HCT116 (cell line): ENCODE data around the gene SRPK2.
"Not testable (repeated sequence)": the region's sequence is repeated elsewhere in the genome, so short reads cannot be mapped to it uniquely, and the experiment has no call there.

Experiments
- MAX ChIP-seq: IDR thresholded peaks from 2 replicates; pipeline ENCODE4 v1.6.1; 2012
- POLR2A ChIP-seq: IDR thresholded peaks from 2 replicates; pipeline ENCODE4 v1.7.0; 2011; ENCODE audit warnings: borderline replicate concordance; ENCODE audit not compliant: insufficient read depth, insufficient read length; ENCODE audit errors: extremely low read depth
- POLR2AphosphoS5 ChIP-seq: IDR thresholded peaks from 2 replicates; pipeline ENCODE4 v1.6.1; 2011; ENCODE audit warnings: mild to moderate bottlenecking, low read depth, low read length, moderate library complexity
- RAD21 ChIP-seq: IDR thresholded peaks from 2 replicates; pipeline ENCODE4 v1.6.1; 2012; ENCODE audit warnings: low read depth, mild to moderate bottlenecking
- SP1 ChIP-seq: IDR thresholded peaks from 2 replicates; pipeline ENCODE4 v1.6.1; 2012; ENCODE audit warnings: low read depth
- TCF7L2 ChIP-seq: IDR thresholded peaks from 2 replicates; pipeline ENCODE4 v1.7.0; 2011; ENCODE audit warnings: borderline replicate concordance, inconsistent platforms; ENCODE audit not compliant: insufficient read depth, insufficient read length; ENCODE audit errors: extremely low read depth
- YY1 ChIP-seq: IDR thresholded peaks from 2 replicates; pipeline ENCODE4 v1.6.1; 2011; ENCODE audit warnings: low read length, low read depth, moderate library complexity, mild to moderate bottlenecking; ENCODE audit not compliant: insufficient replicate concordance; ENCODE audit errors: extremely low read depth
- TF ChIP-seq, protein P1 (sequence below), 3 experiments: fragments of 200-600 bp in 1 of 3; sonication (generic) in 1 of 3; IDR thresholded peaks in 2 of 3; conservative IDR thresholded peaks in 1 of 3; 2 replicates each; pipeline ENCODE4 v1.5.1; 2012 to 2017; ENCODE audit warnings: low read depth in 2 of 3, low read length in 2 of 3, antibody characterized with exemption in 1 of 3, borderline replicate concordance in 1 of 3, control low read depth in 1 of 3, mild to moderate bottlenecking in 1 of 3, mixed read lengths in 1 of 3, mixed run types in 1 of 3, moderate library complexity in 1 of 3; ENCODE audit not compliant: insufficient read depth in 1 of 3
- TF ChIP-seq, protein P2 (sequence below): IDR thresholded peaks from 2 replicates; pipeline ENCODE4 v1.6.1; 2012; ENCODE audit warnings: low read depth

DNA sequence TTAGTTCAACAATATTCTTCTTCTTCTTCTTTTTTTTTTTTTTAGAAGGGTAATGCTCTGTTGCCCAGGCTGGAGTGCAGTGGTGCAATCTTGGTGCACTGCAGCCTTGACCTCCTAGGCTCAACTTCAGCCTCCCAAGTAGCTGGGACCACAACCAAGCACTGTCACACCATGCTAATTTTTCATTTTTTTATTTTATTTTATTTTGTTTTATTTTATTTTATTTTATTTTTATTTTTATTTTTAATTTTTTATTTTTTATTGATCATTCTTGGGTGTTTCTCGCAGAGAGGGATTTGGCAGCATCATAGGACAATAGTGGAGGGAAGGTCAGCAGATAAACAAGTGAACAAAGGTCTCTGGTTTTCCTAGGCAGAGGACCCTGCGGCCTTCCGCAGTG, 21.1 kb upstream of the SRPK2 start:
- TF ChIP-seq, protein P1, sequence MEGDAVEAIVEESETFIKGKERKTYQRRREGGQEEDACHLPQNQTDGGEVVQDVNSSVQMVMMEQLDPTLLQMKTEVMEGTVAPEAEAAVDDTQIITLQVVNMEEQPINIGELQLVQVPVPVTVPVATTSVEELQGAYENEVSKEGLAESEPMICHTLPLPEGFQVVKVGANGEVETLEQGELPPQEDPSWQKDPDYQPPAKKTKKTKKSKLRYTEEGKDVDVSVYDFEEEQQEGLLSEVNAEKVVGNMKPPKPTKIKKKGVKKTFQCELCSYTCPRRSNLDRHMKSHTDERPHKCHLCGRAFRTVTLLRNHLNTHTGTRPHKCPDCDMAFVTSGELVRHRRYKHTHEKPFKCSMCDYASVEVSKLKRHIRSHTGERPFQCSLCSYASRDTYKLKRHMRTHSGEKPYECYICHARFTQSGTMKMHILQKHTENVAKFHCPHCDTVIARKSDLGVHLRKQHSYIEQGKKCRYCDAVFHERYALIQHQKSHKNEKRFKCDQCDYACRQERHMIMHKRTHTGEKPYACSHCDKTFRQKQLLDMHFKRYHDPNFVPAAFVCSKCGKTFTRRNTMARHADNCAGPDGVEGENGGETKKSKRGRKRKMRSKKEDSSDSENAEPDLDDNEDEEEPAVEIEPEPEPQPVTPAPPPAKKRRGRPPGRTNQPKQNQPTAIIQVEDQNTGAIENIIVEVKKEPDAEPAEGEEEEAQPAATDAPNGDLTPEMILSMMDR (IDR thresholded peaks at IDR 0.05 in 2 of 3, conservative IDR thresholded peaks at IDR 0.05 in 1 of 3; ENCODE audit: borderline replicate concordance in 1 of 3, insufficient read depth in 1 of 3, low read depth in 2 of 3, low read length in 2 of 3) = not testable (repeated sequence)
- TF ChIP-seq, protein P2, sequence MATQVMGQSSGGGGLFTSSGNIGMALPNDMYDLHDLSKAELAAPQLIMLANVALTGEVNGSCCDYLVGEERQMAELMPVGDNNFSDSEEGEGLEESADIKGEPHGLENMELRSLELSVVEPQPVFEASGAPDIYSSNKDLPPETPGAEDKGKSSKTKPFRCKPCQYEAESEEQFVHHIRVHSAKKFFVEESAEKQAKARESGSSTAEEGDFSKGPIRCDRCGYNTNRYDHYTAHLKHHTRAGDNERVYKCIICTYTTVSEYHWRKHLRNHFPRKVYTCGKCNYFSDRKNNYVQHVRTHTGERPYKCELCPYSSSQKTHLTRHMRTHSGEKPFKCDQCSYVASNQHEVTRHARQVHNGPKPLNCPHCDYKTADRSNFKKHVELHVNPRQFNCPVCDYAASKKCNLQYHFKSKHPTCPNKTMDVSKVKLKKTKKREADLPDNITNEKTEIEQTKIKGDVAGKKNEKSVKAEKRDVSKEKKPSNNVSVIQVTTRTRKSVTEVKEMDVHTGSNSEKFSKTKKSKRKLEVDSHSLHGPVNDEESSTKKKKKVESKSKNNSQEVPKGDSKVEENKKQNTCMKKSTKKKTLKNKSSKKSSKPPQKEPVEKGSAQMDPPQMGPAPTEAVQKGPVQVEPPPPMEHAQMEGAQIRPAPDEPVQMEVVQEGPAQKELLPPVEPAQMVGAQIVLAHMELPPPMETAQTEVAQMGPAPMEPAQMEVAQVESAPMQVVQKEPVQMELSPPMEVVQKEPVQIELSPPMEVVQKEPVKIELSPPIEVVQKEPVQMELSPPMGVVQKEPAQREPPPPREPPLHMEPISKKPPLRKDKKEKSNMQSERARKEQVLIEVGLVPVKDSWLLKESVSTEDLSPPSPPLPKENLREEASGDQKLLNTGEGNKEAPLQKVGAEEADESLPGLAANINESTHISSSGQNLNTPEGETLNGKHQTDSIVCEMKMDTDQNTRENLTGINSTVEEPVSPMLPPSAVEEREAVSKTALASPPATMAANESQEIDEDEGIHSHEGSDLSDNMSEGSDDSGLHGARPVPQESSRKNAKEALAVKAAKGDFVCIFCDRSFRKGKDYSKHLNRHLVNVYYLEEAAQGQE = not testable (repeated sequence)
- TF ChIP-seq TCF7L2, YY1, POLR2A, SP1, MAX, RAD21, POLR2AphosphoS5: not testable (repeated sequence)
